GM21515 (cell line): ENCODE data around the gene AKAP13.

Experiments
- ATAC-seq: cut with Tn5 transposase; IDR thresholded peaks from one replicate; pipeline ENCODE4 v1.9.1; 2021; ENCODE audit not compliant: unreplicated experiment

The AKAP13 gene

GRCh38 chr15:85762756-85763127, 382.3 kb downstream of the AKAP13 start:
- ATAC-seq, result no peak

GRCh38 chr15:85763157-85763556, 382.8 kb downstream of the AKAP13 start:
- ATAC-seq, result no peak

GRCh38 chr15:85763673-85764633, 383.6 kb downstream of the AKAP13 start:
- no peak for ATAC-seq

GRCh38 chr15:85764649-85765277, 384.4 kb downstream of the AKAP13 start:
- ATAC-seq, result no peak

DNA sequence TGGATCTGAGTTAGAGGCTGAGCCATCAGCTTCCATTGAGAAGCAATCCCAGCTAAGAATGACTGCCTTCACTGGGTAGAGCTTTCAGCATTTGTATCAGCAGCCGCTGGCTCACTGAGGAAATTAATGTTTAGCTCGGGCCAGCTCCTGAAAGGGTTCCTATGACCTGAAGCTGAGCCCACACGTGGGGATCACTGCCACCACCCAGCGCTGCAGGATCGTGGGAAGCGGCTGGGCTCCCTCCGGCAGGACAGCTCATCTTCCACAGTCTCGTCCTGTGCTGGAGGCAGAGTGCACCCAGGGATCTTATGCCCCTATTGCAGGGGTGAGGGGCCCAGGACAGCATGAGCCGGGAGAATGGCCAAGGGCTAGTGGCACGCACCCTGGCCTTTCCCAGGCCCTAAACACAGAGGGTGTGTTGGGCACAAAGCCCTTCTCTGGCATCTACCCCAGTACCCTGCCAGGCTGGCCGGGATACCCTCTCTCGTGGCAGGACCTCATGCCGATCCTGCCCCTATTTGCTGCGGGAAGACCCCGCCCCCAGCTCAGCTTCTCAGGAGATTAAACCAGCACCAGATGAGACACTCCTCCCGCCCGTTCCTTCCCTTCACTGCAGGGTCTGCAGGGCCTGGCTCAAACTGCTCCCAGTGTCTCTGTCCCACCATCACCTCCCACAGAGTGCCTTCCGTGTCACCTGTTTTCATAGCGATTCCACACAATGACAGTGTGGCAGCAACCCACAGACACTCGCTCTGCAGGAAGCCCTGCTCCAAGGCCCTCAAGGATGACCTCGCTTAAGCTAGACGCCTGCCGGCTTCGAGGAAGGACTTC, 385.8 kb downstream of the AKAP13 start:
- no peak for ATAC-seq

- ATAC-seq, result no peak
Observed at GRCh38 chr15:85767785-85768529, 387.6 kb downstream of the AKAP13 start.

DNA sequence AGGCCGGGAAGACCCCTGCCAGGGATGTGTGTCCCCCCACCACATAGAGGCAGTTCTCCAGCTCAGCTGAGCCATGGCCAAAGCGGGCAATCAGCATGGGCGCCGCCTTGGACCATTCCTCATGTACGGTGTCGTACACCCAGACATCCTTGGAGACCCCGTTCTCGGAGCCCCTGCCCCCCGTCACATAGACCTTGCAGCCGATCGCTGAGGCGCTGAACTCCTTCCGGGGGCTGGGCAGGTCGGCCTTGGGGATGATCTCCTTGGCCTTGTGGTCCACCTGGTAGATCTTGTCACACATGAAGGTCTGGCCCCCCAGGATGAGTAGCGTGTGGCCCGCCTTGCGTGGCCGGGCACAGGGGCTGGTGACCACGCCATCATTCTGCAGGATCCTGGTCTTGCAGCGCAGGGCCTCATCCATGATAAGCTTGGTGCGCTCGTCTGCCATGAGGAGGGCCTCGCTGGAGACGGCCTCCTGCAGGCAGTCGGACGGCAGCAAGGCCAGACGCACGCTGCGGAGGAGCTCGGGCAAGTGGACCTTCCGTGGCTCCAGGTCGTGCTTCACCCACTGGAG, 388.3 kb downstream of the AKAP13 start:
- no peak for ATAC-seq

DNA sequence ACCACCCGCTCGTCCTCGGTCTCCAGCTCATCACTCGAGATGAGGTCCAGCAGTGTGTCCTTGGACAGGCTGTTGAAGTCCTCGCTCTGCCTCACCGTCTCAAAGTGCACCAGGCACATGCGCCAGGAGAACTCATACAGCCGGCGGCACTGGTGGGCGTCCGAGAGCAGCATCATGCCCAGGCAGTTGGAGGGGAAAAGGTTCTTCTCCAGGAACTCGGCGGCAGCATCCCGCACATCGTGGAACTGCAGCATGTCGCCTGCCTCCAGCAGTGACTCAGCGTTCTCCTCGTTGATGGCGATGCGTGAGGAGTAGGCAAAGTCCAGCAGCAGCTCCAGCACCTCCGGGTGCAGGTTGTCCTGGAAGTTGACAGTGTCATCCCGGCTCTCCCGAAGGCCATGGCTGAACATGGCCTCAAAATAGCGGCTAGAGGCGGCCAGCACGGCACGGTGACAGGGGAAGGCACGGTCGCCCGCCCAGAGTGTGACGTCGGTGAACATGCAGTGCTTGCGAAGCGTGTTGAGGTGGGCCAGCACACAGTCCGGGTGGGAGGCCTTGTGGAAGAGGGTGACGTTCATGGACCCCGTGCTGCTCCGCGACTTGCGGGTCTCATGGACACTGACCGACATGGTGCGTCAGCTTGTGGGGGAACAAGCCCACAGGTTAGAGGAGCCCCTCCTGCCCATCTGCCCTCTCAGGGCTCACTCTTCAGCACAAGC, 388.9 kb downstream of the AKAP13 start:
- no peak for ATAC-seq

- ATAC-seq, result no peak
Observed at GRCh38 chr15:85770096-85771041, 390.0 kb downstream of the AKAP13 start.

DNA sequence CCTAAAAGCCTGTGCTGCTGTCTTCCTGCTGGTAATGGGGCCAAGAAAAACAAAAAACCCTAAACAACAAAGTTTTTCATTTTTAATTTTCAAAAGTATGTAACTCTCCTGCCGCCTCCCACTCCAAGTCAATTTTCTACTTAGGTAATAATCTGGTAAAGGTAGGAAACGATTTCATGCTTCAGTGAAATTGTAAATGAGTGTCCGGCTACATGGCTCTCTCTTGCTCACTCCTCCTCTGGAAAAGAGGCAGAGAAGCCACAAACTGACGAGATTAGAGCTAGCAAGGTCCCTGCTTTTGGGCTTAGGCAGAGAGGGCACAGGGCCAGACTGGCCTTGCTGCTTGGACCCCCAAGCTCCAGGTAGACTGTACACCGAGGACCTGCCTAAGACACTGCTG, 390.9 kb downstream of the AKAP13 start:
- no peak for ATAC-seq

DNA sequence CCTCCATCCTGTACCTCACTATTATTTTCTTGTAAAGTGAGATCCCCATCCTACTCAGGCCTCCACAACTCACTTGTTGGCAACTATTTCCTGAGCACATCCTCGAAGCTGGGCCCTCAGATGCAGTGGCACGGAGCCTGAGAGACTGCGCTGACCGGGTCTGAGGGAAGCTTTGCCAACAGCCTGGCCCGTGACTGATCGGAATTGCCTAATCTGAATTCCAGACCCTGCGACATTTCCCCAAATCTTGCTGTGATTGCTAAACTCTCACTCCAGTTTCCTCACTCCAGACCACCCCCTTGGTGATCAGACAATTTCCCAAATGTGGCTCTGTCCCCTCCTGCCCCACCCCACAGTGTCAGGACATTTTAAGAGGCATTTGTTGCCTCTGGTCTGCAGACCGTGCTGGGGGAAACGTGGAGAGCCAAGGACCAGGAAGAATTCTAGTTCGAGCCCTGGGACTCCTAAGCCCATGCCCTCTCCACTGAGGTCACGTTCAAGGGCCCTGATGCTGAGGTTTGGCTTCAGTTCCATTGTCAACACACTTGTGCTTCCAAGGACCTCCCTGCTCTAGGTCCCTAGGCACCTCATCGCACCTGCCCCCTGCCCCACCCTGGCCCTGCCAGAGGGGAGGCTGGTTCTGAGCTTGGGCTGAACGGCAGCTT, 391.5 kb downstream of the AKAP13 start:
- no peak for ATAC-seq

GRCh38 chr15:85772668-85773067, 392.3 kb downstream of the AKAP13 start:
- no peak for ATAC-seq

DNA sequence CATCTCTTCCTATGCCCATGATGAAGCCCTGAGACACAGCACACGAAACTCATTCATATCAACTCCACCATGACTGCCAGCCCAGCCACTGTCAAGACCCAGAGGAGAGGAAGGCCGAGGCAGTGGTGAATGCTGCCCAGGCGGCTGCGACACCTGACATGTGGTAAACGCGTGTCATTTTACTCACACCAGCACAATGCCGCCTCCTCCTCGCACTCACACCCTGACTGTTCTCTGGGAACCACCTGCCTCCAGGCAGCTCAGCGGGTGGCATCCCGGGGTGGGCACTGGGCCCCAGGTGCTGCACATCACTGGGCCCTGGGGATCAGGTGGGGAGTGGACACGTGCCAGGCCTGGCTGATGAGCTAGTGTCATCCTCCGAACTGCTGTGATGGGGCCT, 392.8 kb downstream of the AKAP13 start:
- ATAC-seq, result no peak

GRCh38 chr15:85773970-85774369, 393.6 kb downstream of the AKAP13 start:
- no peak for ATAC-seq

DNA sequence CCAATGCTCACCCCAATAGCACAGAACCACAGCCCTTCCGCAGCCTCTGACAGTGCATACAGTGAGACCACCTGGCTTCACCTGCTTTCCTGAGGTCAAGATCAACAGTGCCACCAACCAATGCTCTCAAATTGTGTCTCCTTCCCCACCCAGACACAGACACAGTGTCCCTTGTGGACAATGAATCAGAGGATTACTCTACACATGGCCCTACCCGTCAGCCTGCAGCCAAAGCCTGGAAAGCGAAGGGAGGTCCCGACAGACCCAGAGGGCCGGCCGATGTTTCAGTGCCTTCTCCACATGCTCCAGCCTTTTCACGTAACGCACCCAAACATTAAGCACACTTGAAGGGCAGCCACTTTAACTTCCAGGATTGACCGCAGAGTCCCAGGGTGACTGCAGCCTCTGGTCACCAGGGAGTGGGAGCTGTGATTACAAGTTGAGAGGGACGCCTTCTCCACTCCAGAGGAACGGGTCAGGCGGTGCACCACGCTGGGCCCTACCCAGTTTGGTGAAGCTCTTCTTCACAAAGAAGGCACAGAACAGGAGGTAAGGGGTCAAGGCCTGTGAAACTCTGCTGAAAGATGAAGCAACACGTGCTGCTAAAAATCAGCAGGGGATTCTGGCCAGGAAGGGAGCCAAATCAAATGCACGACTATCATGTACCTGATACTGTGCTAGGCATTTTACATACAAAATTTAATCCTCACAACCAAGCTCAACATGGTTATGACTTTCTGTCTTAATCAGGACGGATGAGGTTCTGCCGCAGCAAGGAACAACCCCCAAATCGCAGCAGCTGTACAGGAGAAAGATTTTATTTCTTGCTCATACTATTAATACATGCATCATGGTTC, 397.1 kb downstream of the AKAP13 start:
- no peak for ATAC-seq

DNA sequence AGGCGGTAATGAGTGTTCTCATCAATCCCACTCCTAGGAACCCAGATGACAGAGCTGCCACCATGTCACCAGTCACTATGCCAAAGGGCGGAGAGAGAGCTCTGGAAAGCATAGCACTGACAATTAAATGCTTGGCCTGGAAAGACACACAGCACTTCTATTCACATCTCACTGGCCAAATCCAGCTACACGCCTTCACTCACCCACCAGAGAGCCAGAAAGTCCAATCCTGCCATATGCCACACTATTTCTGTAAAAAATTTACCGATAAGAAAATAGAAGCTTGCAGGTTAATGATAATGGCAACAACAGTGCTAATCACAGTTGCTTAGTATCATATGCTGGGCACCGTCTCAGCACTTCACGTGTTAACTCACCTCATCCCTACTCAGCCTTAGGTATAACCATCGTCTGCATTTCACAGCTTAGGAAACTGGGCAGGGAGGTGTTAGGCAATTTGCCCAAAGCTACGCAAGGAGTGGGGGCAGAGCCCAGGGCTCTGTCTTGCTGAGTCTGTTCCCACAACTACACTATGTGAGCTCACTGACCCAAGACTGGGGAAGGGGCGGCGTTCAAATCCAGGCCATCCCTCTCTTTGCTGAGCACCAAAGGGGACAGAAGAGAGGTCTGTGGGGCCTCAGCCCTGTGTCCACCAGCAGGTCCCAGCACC, 397.8 kb downstream of the AKAP13 start:
- no peak for ATAC-seq

DNA sequence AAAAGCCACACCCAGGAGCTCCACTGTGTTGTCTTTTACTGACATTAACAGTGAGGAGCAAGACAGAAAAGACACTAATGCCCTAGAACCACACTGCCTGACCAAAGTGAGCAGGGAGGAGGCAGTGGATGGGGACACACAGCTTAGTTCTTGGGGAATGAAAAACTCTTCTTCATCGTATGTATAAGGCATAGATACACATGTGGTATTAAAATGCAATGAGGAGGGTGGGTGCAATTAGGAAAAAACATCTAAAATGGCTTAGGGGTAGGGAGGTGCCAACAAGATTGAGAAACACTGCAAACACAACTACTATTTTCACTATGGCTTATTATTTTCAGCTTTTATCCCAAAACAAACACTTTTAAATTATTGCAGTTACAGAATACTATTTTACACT, 398.8 kb downstream of the AKAP13 start:
- no peak for ATAC-seq
